Activated CD4-positive, CD25-positive, alpha-beta regulatory T cell (primary cell): ENCODE data around the gene SLC1A4.
"Not testable (repeated sequence)": the region's sequence is repeated elsewhere in the genome, so short reads cannot be mapped to it uniquely, and the experiment has no call there.

Source experiments
- DNase-seq, 4 experiments: peaks; one replicate each; lab custom pipeline; 2025; lab: John Stamatoyannopoulos, UW

Gene SLC1A4

DNA sequence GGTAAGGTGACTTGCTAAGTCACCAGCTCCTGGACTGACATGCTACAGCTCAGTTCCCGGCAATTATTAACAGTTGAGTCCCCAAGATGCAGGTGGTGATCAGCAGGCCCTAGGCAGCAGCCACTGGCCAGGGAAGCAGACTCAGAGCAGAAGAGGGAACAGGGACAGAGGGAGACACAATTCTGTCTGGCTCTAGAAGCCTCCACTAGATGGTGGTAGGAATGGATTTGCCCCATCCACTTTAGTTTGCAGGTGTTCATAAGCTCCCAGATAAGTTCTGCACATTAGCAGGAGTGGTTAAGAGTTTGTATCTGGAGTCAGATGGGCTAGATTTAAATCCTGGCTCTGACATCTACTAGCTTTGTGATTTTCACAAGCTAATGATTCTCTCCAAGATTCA is 25.5 kb upstream of the SLC1A4 start:
- DNase-seq: no peak

DNA sequence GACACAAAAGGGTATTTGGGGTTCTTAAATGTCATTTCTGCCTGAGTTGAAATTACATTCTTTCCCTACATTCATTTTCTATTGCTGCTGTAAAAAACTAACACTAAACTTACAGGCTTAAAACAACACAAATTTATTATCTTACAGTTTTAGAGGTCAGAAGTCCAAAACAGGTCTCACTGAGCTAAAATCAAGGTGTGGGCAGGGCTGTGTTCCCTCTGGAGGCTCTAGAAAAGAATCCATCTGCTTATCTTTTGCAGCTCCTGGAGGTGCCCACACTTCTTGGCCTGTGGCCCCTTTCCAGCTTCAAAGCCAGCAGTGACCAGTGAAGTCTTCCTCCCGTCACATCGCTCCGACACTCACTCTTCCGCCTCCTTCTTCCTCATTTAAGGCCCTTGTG is 23.2 kb upstream of the SLC1A4 start:
- DNase-seq: no peak

DNA sequence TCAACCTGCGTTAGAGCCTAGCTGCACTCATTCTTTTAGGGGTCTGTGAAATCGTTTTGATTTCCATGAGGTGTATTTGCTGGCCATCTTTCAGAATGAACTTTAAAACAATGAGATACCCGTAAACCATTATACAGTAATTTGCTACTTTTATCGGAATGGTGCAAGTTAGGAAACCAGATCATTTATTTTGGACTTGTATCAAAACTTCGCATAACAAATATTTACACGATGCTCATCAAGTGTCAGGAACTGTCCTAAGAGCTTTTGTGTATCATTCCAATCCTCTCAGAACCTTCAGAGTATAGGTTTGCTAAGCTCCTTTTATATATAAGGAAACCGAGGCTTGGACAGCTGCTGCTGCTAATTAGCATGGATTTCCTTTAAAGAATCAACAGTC is 22.4 kb upstream of the SLC1A4 start:
- DNase-seq: no peak

DNA sequence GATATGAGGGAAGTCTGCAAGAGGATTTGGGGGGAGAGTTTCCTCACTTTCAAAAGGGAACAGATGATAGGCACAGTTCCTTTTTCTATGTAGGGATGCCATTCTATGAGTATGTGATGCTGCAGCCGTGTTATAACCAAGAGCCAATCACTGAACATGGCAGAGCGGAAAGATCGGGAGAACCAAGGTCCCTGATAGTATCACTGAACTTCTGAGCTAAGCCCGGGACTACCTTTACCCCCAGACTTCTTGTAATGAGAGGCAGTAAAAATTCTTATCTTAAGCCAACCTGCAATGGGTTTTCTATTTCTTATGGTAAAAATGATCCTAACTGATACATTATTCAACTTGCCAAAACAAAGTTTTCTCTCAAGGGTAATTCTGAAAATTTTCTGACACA is 21.6 kb upstream of the SLC1A4 start:
- no peak for DNase-seq

DNA sequence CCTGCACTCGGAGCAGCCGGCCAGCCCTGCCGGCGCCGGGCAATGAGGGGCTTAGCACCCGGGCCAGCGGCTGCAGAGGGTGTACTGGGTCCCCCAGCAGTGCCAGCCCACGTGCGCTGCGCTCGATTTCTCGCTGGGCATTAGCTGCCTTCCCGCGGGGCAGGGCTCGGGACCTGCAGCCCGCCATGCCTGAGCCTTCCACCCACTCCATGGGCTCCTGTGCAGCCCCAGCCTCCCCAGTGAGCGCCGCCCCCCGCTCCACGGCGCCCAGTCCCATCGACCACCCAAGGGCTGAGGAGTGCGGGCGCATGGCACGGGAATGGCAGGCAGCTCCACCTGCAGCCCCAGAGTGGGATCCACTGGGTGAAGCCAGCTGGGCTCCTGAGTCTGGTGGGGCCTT is 20.1 kb upstream of the SLC1A4 start:
- not testable (repeated sequence) for DNase-seq

DNA sequence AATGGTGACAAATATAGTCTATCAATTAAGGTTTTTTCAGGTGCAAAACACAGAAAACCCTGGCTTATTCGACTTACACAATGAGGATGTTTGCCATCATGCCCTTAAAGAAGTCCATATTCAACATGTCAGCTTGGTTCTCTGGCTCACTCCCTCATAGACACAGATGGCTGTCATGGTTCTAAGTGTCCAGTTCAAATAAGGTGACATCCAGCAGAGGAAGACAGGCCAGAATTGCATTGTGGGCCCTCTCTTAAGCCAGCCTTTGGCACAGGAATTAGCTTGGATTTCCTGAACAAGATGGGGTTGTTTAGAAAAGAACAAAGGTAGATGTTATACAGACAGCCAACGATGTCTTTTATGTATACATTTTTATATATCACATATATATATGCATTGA is 18.7 kb upstream of the SLC1A4 start:
- no peak for DNase-seq

DNA sequence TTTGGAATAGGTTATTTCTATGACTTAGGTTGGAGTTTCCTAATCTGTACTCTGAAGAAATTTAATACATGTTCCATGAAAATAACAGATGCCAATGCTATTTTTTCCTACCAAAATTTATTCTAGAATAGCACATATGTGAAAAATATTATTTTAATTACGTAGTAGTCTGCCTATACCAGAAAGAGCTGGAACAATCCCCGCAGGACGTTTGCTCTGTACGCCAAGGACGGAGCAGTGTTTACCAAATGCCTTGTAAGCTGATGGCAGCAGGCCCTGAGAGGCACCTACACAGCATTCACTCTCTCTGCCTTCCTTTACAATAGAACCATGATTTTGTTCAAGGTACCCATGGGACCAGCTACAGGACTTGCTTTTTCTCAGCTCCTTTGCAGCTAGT is 16.8 kb upstream of the SLC1A4 start:
- no peak for DNase-seq

DNA sequence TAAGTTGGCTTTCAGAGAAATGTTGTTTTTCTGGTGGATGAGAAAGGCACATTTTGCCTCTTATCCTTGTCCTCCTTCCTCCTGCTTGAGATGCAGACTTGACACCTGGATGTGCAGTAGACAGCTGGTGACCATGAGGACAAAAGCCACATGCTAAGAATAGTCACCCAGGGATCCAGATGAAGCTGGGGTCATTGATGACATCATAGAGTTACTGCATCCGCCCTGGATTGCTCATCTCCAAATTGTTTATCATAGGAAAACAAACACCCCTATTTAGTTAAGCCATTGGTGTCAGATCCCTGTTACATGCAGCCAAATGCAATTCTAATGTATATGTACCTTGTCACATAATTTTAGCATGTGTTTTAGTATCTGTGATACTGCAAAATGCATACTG is 16.3 kb upstream of the SLC1A4 start:
- no peak for DNase-seq

DNA sequence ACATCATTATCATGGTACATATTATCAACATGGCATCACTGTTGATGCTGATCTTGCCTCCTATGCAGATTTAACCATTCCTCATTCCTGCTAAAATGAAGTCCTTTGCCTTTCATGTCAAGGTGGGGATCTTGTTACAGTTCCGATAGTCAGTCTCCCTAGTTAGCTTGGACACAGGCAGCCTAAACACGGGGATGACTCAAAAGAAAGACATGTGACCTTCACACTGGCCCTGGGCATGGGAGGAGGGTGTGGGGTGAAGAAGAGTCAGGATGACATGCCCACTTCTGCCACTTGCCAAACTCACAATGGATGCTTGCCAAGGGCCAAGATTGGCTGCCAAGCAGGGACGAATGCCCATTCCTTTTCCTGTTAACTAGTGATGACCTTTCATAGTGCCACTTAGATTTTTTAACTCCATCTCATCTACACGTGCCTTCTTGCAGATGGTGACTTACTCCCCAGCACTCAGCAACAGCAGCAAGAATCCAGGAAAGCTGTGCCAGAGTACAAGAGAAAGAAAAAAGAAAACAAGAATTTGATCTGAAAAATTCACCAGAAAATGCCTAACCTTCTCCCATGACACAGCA is 13.9 kb upstream of the SLC1A4 start:
- no peak for DNase-seq

DNA sequence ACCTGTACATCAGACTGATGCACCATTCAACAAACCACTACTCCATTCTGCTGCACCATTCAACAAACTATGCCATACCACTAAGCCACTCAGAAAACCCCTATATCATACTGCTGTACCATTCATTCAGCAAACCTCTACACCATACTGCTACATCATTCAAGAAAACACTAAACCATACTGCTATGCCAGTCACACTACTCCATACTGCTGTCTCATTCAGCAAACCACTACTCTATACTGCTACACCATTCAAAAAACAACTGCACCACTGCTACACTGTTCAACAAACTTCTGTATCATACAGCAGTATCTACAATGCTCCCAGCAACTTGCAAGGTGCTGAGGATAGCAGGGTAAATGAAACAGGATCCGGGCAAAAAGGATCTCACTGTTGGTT is 12.9 kb upstream of the SLC1A4 start:
- DNase-seq: no peak

DNA sequence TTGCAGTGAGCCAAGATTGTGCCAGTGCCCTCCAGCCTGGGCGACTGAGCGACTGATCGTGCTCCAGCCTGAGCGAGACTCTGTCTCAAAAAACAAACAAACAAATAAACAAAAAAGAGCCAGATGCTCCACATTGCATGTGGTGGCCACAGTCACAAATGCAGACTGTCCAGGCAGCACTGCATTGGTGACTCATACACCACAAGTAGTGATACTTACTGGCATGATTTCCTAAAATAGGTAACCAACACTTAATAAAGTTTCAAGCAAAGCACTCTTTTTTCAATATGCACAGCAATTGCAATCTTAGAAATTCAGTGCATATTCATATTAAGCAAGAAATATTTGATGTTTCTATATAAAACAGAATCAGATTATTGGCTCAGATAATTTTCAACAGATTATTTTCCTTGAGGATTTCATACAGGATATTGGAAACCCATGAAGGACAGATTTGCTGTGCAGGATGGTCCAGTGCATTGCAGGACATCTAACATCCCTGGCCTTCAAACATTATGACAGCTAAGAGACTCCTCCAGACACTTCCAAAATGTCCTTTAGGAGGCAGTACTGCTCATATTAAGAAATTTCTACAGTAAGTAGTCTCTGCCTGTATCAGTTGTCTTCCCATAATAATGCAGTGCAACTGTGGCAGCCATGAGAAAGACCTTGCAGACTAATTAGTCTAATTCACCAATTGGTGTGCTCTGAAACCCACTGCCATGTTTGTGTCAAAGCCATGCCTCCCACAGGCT is 10.5 kb upstream of the SLC1A4 start:
- DNase-seq: no peak

DNA sequence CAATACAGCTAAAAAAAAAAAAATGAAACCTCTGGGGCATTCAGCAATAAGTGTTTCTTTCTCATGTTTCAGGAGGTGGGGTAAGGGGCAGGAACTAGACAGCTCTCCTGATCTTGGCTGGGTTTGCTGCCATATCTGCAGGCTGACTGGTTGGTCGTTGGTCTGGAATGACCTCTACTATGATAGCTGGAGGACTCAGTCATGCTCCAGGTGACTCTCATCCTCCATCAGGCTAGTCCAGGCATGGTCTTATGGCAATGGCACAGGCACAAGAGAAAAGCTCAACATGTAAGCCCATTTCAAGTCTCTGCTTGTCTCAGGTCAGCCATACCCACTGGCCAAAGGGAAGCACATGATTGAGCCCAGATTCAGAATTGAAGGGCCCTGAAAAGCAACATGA is 9.5 kb upstream of the SLC1A4 start:
- no peak for DNase-seq

DNA sequence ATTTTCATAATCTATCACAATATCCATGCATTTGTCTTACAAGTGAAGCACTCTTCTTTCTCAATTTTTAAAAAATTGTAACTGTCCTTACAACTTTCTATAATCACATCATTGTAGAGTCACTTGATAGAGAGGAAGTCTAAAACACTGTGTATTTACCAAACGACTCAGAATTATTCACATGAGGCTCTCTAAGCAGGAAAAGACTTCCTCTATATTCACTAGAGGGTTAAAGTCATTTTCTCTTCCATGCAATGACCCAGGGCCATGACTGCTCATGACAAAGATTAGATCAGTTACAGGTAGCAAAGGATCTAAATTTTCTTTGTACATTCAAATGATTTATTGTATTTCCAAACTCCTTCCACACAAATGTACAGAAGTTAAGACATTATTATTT is 9.0 kb upstream of the SLC1A4 start:
- DNase-seq: no peak

DNA sequence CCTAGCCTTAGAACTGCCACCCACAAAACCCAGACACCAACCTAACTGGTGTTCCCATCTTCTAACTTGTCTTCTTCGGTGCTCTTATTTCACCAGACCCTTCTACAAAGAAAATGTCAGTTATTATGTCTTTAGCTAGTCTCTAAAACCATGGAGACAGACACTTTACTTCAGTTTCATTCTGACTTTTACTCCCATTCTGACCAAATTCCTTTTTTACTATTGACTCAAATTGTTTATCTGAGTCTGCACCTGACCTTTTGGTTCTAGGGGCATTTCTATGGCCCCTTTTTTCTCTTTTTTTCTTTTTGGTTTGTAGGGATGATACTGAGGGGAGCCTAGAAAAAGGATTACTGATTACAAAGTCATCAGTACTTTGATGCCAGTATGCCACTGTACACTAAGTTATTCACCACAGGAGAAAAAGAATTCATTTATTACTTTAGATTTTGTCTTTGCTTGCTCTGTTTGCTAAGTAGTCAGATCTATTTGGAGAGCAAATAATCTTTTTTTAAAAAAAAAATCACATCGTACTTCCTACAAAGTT is 6.8 kb upstream of the SLC1A4 start:
- no peak for DNase-seq

DNA sequence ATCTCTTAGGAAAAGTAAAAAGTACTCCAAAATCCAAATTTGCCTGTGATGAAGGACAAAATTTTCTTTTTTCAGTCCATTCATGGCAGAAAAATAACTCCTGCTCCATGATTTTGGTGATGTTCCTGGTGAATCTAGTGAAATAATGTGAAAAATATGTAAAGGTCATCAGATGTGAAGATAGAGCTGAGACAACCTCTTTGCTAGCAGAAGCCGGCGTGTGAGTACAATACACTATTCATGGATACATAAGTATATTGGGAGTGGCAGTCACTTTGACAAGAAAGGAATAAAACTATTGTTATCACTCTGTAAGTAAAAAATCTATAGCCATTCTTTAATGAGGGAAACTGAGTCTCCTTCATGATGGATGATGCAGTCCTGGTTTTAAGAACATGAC is 6.3 kb upstream of the SLC1A4 start:
- DNase-seq: no peak

DNA sequence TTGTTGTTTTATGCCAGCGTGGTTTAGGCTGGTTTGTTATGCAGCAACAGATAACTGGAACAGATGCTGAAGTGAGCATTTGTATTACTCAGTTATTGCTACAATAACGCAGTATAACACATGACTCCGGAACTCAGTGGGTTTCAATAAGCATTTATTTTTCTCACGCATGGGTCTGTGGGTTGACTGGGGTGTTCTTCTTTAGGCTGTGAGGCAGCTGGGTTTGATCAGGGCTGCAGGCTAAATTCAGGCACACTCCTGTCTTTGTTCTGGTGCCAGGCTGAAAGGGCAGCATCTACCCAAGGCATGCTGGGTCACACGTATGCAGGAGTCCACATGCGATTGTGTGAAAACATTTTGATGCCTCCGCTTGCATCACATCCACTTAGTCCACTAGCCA is 3.8 kb upstream of the SLC1A4 start:
- DNase-seq: no peak

DNA sequence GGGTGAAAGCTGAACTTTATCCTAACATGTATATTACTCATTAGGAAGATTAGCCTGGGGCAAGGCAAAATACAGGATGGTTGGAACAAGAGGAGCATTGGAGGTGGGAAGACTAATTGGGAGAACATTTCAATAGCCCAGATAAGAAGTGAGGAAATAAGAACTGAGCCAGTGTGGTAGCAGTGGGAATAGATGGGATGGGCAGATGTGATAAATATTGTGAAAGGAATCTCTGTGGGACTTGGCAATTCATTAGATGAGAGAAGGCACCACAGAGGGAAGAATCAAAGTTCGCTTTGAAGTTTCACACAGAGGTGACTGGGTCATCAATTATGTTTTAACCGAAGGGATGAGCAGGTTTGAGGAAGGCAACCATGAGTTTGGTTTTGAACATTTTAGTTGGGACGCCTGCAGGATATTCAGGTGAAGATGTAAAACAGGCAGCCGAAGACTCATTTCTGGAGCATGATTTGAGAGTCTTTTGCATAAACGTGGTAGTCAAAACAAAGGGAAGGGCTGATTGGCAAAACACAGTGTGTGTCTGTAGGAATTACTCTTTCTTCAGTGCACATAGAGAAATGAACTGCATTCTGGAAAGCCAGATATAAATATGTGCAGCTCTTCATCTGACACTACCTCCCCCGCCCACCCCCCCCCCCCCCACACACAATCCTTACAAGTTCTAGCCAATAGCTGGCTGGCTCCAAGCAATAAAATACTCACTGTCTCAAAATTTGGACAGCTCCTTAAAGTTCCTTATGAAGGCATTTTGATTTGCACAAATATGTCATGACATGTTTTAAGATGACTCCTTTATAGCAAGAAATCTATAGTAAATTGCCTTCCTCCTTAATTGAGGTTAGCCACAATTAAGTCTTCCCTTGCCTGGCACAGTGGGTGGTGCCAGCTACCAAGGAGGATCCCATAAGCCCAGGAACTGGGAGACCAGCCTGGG is 1.9 kb upstream of the SLC1A4 start:
- DNase-seq: no peak

DNA sequence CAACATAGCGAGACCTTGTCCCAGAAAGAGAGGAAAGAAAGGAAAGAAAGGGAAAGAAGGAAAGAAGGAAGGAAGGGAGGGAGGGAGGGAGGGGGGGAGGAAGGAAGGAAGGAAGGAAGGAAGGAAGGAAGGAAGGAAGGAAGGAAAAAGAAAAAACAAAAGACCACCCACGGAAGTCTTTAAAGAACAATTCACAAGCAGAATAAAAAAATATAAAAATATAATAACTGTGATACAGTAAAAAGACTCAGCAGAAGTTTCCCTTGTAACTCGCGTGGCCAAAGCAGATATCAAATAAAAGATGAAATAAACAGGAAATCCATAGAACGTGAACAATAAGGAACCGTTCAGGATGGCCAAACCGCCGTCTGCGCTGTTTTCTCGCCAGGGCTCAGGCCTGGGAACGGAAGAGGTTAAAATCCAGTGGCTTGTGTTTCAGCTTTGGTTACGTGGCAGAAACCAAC is 1.2 kb upstream of the SLC1A4 start:
- peak in 1 of 4 experiments; percentile 6 for DNase-seq

DNA sequence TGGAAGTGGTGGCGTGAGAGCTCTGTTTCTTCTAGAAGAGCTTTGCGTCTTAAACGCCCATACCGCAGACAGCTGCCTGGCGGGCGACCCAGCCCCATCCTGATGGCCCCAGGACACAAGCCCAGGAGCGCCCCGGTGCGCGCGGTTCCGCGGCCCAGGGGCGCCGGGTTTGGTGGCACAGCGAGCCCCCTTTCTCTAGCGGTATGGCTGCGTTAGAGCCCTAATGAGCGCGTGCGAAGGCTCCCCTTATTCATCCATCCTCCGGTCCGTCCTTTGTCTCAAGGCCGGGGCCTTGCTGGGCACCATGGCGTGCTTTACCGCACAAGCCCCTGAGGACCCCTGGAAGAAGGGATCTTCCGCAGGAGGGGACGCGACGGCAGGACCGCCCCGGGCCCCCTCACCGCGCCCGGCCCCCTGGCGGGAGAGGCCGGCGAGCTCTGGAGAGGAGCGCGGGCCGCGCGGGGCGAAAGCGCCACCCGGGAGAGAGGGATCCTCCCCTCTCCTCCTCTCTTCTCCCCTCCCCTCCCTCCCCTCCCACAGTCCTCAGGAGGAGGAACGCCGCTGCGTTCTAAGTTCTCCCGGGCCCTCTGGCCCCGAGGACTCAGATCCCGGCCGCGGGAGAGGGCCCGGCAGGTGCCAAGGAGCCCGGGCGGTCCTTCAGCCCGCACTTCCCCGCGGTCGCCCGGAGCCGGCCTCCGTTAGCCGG is 626 bp upstream of the SLC1A4 start:
- peak in 3 of 4 experiments; percentile 6 to 27 (median 25) for DNase-seq

DNA sequence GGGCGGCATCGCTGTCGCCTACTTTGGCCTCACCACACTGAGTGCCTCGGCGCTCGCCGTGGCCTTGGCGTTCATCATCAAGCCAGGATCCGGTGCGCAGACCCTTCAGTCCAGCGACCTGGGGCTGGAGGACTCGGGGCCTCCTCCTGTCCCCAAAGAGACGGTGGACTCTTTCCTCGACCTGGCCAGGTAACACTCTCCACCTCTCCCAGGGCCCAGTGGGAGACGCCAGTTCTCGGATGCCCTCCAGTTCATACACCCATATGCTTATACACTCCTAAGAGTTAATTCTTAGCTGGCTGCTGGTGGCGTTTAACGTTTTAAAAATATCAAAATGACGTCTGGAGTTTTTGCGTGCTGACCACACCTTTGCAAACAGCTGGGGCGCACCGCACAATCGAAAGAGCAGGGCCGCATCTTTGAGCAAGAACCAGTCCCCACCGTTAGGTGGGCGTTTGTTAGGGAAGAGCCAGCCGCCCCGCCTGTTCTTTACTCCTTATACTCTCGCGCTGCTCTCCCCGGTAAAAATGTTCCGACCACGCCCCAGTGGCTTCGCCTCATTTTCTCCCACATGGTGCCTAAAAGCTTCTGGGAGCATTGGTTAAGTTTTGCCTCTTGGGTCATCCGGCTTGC is 899 bp downstream of the SLC1A4 start:
- no peak for DNase-seq

DNA sequence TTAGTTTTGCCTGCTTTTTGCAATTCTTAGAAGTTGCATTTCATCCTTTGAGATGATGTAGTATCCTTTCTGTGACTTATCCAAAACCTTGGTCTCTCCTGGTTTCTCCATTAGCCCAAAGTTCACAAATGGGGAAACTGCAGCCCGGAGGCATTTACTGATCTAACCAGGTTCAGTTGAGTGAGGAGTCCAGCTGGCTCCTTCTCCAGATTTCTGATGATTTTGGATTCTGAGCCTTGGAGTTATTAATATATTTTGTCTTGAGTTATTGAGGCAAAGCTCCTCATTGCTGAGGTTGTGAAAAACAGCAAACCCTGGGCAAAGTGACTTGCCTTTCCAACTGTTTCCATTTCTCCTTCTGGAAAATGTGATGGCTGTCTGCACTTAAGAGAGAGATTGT is 1.7 kb downstream of the SLC1A4 start:
- no peak for DNase-seq
